ENCODE measurements around the gene CLRN2.

DNA sequence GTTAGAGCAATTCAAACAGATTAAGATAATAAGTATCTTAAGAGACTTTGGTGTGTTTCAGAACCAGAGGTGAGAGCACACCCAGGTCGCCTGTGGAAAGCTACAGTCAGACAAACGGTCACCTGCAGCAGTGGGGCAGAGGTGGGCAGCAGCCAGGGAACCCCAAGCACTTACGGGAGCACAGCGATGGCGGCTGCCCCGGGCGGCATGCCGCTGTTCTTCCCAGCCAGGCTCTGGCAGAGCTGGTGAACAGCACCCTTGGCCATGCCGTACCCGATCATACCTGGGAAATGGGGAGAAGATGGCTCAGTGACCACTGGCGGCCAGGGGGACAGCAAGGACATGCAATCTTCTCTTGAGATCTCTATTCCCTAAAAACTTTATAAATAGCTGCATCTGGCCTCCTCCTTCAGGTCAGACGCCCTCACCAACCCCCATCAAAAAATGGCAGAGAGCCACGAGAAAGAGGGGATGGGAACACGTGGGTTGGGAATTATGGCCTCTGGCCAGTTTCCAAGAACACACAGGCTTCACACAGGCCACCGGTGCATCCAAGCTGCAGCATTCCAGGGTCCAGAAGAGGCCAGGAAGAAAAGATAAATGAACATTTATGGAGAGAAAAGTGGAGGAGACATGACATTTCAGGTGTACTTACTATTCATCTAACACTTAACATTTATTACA is 22.8 kb upstream of the CLRN2 start:
- TF ChIP-seq ZNF707 (tag by site-specific recombination; IDR thresholded peaks at IDR 0.05) = no peak
- TF ChIP-seq ZNF354C (tag by site-specific recombination; IDR thresholded peaks at IDR 0.05; ENCODE audit: borderline replicate concordance, low read depth) = no peak
- TF ChIP-seq ZNF560 (tag by site-specific recombination; IDR thresholded peaks at IDR 0.05; ENCODE audit: borderline replicate concordance) = no peak
- TF ChIP-seq ZFHX2 (tag by site-specific recombination; conservative IDR thresholded peaks at IDR 0.05) = peak; percentile 50
